ENCODE data around the gene KCNG4. TPM values are rescaled to one million over a fixed set of nuclear protein-coding genes. Genes with fewer than 3 reads are reported as not detected.

The KCNG4 gene
- polyA plus RNA-seq, 2 donors = not detected

DNA sequence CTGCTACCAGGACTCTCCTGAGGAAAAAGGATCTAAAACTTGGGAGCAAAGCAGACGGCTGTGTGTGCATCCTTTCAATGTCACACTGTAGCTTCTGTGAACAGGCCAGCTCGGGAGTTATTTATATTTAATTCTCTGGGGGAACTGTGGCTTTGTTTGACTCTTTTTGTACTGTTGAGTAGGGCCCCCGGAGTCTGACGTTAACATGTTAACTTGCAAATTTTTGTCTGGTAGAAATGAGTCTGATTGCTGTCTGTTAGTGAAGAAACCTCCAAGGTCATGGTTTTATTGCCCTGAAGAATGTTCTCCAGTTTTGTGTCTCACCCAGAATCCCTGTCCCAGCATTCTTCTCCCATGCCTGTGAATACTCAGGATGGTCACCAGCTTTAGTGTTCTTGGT is 14.2 kb upstream of the KCNG4 start:
- no peaks in the 10 kb centered on the region for H3K4me1 ChIP-seq (ENCODE audit: control insufficient read depth in 2 of 2, insufficient read depth in 2 of 2, low read length in 1 of 2)
- H3K36me3 ChIP-seq (ENCODE audit: control insufficient read depth in 2 of 2, insufficient read depth in 2 of 2, low read length in 1 of 2) = no peaks in the 10 kb centered on the region
- 47 to 57% methylated on average over 4 of the region's 4 CpGs for WGBS, 2 donors
- H3K27ac ChIP-seq (ENCODE audit: low read depth in 2 of 2, low read length in 1 of 2) = no peak overlapping the region
- peaks cover 0 to 4% of the 10 kb centered on the region in 2 donors for H3K9me3 ChIP-seq (ENCODE audit: control insufficient read depth in 2 of 2, insufficient read depth in 1 of 2, low read depth in 1 of 2, low read length in 1 of 2)
- no peaks in the 10 kb centered on the region for H3K27me3 ChIP-seq (ENCODE audit: control insufficient read depth in 1 of 2, insufficient read depth in 2 of 2, low read length in 2 of 2)
- H3K4me3 ChIP-seq (ENCODE audit: low read depth in 1 of 2, low read length in 2 of 2) = no peak overlapping the region

DNA sequence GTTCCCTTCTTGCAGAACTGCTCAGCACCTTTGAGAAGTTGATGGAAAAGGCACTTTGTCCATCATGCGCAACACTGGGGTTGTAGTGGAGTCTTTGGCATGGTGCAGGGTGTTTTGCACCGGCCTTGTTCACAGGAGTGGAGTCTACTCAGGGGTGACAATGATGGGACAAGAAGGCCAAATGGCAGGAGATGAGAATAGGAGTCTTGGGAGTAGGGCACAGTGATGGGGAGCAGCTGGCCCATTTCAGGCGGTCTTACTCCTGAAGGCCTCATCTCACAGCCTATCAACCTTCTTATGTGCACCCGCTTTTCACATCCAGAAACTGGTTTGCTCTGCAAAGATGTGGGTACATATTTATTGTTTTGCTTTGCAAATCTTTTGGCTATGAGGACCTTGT is 13.4 kb upstream of the KCNG4 start:
- Histone ChIP-seq H3K27ac (ENCODE audit: low read depth in 2 of 2, low read length in 1 of 2) (no peak overlapping the region), H3K4me3 (ENCODE audit: low read depth in 1 of 2, low read length in 2 of 2) (no peak overlapping the region), H3K4me1 (ENCODE audit: control insufficient read depth in 2 of 2, insufficient read depth in 2 of 2, low read length in 1 of 2) (no peaks in the 10 kb centered on the region), H3K27me3 (ENCODE audit: control insufficient read depth in 1 of 2, insufficient read depth in 2 of 2, low read length in 2 of 2) (no peaks in the 10 kb centered on the region), H3K9me3 (ENCODE audit: control insufficient read depth in 2 of 2, insufficient read depth in 1 of 2, low read depth in 1 of 2, low read length in 1 of 2) (no peaks in the 10 kb centered on the region), H3K36me3 (ENCODE audit: control insufficient read depth in 2 of 2, insufficient read depth in 2 of 2, low read length in 1 of 2) (no peaks in the 10 kb centered on the region)
- 73 to 74% methylated on average over 4 of the region's 4 CpGs for WGBS, 2 donors

GRCh38 chr16:84252184-84252583 is 12.4 kb upstream of the KCNG4 start:
- H3K27ac ChIP-seq (ENCODE audit: low read depth in 2 of 2, low read length in 1 of 2) = no peak overlapping the region
- no peaks in the 10 kb centered on the region for H3K36me3 ChIP-seq (ENCODE audit: control insufficient read depth in 2 of 2, insufficient read depth in 2 of 2, low read length in 1 of 2)
- no peaks in the 10 kb centered on the region for H3K9me3 ChIP-seq (ENCODE audit: control insufficient read depth in 2 of 2, insufficient read depth in 1 of 2, low read depth in 1 of 2, low read length in 1 of 2)
- no peaks in the 10 kb centered on the region for H3K27me3 ChIP-seq (ENCODE audit: control insufficient read depth in 1 of 2, insufficient read depth in 2 of 2, low read length in 2 of 2)
- H3K4me1 ChIP-seq (ENCODE audit: control insufficient read depth in 2 of 2, insufficient read depth in 2 of 2, low read length in 1 of 2) = no peaks in the 10 kb centered on the region
- no peak overlapping the region for H3K4me3 ChIP-seq (ENCODE audit: low read depth in 1 of 2, low read length in 2 of 2)
- 62 to 65% methylated on average over 7 of the region's 7 CpGs for WGBS, 2 donors

DNA sequence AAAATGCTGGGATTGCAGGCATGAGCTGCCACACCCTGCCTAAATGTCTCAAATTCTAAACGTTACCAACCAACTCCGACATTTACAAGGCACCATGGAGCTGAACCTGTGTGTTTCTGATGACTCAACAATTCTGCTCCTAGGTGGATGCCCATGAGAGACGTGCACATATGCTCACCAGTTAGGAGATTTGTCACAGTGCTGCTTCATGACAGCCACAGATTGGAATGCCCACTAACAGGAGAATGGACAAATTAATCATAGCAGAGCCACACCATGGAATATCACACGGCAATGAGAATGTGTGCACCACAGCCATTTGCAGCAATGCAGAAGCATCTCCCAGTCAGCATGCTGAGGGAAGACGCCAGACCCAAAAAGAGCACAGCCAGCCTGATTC is 8.0 kb upstream of the KCNG4 start:
- WGBS, 2 donors = 81 to 87% methylated on average over 5 of the region's 5 CpGs
- Histone ChIP-seq H3K9me3 (ENCODE audit: control insufficient read depth in 2 of 2, insufficient read depth in 1 of 2, low read depth in 1 of 2, low read length in 1 of 2) (peaks cover 0 to 5% of the 10 kb centered on the region in 2 donors), H3K27ac (ENCODE audit: low read depth in 2 of 2, low read length in 1 of 2) (no peak overlapping the region), H3K36me3 (ENCODE audit: control insufficient read depth in 2 of 2, insufficient read depth in 2 of 2, low read length in 1 of 2) (no peaks in the 10 kb centered on the region), H3K27me3 (ENCODE audit: control insufficient read depth in 1 of 2, insufficient read depth in 2 of 2, low read length in 2 of 2) (no peaks in the 10 kb centered on the region), H3K4me3 (ENCODE audit: low read depth in 1 of 2, low read length in 2 of 2) (no peak overlapping the region), H3K4me1 (ENCODE audit: control insufficient read depth in 2 of 2, insufficient read depth in 2 of 2, low read length in 1 of 2) (no peaks in the 10 kb centered on the region)

DNA sequence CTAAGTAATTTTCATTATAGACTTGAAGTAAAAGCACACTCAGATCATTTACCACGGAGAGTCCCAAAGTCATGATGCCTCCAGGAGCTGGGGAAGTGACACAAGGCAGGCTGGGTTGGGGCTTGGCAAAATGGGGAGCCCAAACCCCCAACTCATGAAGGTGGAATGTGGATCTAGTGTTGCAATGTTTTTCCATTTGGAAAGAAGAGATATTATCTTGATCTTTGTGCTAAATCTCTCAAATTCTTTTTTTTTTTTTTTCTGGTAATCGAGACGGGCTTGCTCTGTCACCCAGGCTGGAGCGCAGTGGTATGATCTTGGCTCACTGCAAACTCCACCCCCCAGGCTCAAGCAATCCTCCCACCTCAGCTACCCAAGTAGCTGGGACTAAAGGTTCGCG is 7.5 kb upstream of the KCNG4 start:
- Histone ChIP-seq H3K4me1 (ENCODE audit: control insufficient read depth in 2 of 2, insufficient read depth in 2 of 2, low read length in 1 of 2) (no peaks in the 10 kb centered on the region), H3K36me3 (ENCODE audit: control insufficient read depth in 2 of 2, insufficient read depth in 2 of 2, low read length in 1 of 2) (no peaks in the 10 kb centered on the region), H3K9me3 (ENCODE audit: control insufficient read depth in 2 of 2, insufficient read depth in 1 of 2, low read depth in 1 of 2, low read length in 1 of 2) (peaks cover 0 to 5% of the 10 kb centered on the region in 2 donors), H3K27ac (ENCODE audit: low read depth in 2 of 2, low read length in 1 of 2) (no peak overlapping the region), H3K4me3 (ENCODE audit: low read depth in 1 of 2, low read length in 2 of 2) (no peak overlapping the region), H3K27me3 (ENCODE audit: control insufficient read depth in 1 of 2, insufficient read depth in 2 of 2, low read length in 2 of 2) (no peaks in the 10 kb centered on the region)
- 89 to 92% methylated on average over 6 of the region's 6 CpGs for WGBS, 2 donors

- WGBS, 2 donors = 82 to 84% methylated on average over 5 of the region's 5 CpGs
- no peaks in the 10 kb centered on the region for H3K27me3 ChIP-seq (ENCODE audit: control insufficient read depth in 1 of 2, insufficient read depth in 2 of 2, low read length in 2 of 2)
- H3K4me1 ChIP-seq (ENCODE audit: control insufficient read depth in 2 of 2, insufficient read depth in 2 of 2, low read length in 1 of 2) = no peaks in the 10 kb centered on the region
- H3K36me3 ChIP-seq (ENCODE audit: control insufficient read depth in 2 of 2, insufficient read depth in 2 of 2, low read length in 1 of 2) = no peaks in the 10 kb centered on the region
- no peak overlapping the region for H3K4me3 ChIP-seq (ENCODE audit: low read depth in 1 of 2, low read length in 2 of 2)
- peaks cover 0 to 5% of the 10 kb centered on the region in 2 donors for H3K9me3 ChIP-seq (ENCODE audit: control insufficient read depth in 2 of 2, insufficient read depth in 1 of 2, low read depth in 1 of 2, low read length in 1 of 2)
- H3K27ac ChIP-seq (ENCODE audit: low read depth in 2 of 2, low read length in 1 of 2) = no peak overlapping the region
Observed at GRCh38 chr16:84246679-84247077, 6.9 kb upstream of the KCNG4 start.

DNA sequence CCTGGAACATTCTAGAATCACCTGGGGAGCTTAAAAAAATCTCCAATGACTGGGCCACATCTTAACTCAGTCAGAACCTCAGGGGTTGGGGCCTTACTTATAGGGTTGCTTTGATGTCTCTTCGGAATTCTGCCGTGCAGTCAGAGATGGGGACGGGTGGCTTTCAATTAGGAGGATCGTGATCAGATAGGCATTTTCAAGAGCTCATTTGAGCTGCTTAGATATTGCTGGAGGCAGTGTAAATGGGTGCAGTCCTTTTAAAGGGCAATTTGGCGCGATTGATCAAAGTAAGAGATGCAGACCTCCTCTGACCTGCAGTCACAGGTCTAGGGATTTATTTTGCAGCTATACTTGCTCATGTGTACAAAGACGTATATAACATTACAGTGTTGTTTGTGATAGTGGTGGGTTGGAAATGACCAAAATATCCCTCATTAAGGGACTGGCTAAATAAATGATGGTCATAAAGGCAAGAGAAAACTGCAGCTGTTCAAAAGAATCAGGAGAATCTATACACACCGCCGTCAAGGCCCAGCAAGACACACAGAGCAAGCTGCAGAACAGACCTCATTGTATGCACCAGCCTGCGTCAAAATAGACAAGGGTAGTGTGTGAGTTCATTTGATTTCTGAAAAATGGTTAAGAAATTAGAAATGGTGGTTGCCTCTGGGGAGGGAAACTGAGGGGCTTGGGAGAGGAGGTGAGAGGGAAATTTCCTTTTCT is 6.3 kb upstream of the KCNG4 start:
- Histone ChIP-seq H3K27me3 (ENCODE audit: control insufficient read depth in 1 of 2, insufficient read depth in 2 of 2, low read length in 2 of 2) (no peaks in the 10 kb centered on the region), H3K4me1 (ENCODE audit: control insufficient read depth in 2 of 2, insufficient read depth in 2 of 2, low read length in 1 of 2) (no peaks in the 10 kb centered on the region), H3K4me3 (ENCODE audit: low read depth in 1 of 2, low read length in 2 of 2) (no peak overlapping the region), H3K27ac (ENCODE audit: low read depth in 2 of 2, low read length in 1 of 2) (no peak overlapping the region), H3K36me3 (ENCODE audit: control insufficient read depth in 2 of 2, insufficient read depth in 2 of 2, low read length in 1 of 2) (no peaks in the 10 kb centered on the region), H3K9me3 (ENCODE audit: control insufficient read depth in 2 of 2, insufficient read depth in 1 of 2, low read depth in 1 of 2, low read length in 1 of 2) (peaks cover 0 to 5% of the 10 kb centered on the region in 2 donors)
- WGBS, 2 donors = 77 to 89% methylated on average over 10 of the region's 10 CpGs

GRCh38 chr16:84244728-84245127 is 4.9 kb upstream of the KCNG4 start:
- H3K27me3 ChIP-seq (ENCODE audit: control insufficient read depth in 1 of 2, insufficient read depth in 2 of 2, low read length in 2 of 2) = no peaks in the 10 kb centered on the region
- H3K36me3 ChIP-seq (ENCODE audit: control insufficient read depth in 2 of 2, insufficient read depth in 2 of 2, low read length in 1 of 2) = no peaks in the 10 kb centered on the region
- no peak overlapping the region for H3K4me3 ChIP-seq (ENCODE audit: low read depth in 1 of 2, low read length in 2 of 2)
- no peaks in the 10 kb centered on the region for H3K4me1 ChIP-seq (ENCODE audit: control insufficient read depth in 2 of 2, insufficient read depth in 2 of 2, low read length in 1 of 2)
- peaks cover 0 to 5% of the 10 kb centered on the region in 2 donors for H3K9me3 ChIP-seq (ENCODE audit: control insufficient read depth in 2 of 2, insufficient read depth in 1 of 2, low read depth in 1 of 2, low read length in 1 of 2)
- 95 to 97% methylated on average over 2 of the region's 2 CpGs for WGBS, 2 donors
- no peak overlapping the region for H3K27ac ChIP-seq (ENCODE audit: low read depth in 2 of 2, low read length in 1 of 2)

DNA sequence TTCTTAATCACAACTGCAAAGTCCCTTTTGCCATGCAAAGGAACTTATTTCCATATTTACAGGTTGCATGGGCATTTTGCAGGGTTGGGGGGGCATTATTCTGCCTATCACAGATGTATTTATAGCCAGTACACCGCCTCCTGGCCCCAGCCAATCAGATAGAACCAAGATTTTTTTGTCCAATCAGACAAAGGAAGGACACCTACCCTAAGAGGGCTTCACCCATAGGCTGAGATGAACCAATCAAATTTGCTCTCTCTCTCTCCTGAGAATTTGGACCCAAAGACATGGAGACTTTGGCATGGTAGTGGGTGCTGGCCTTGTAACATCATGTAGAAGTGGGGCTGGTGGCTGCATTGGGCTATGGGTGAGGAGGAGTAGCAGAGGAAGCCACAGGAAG is 3.9 kb upstream of the KCNG4 start:
- WGBS, 2 donors = 86 to 89% methylated on average over 1 of the region's 1 CpG
- Histone ChIP-seq H3K4me1 (ENCODE audit: control insufficient read depth in 2 of 2, insufficient read depth in 2 of 2, low read length in 1 of 2) (no peaks in the 10 kb centered on the region), H3K27ac (ENCODE audit: low read depth in 2 of 2, low read length in 1 of 2) (no peak overlapping the region), H3K36me3 (ENCODE audit: control insufficient read depth in 2 of 2, insufficient read depth in 2 of 2, low read length in 1 of 2) (no peaks in the 10 kb centered on the region), H3K9me3 (ENCODE audit: control insufficient read depth in 2 of 2, insufficient read depth in 1 of 2, low read depth in 1 of 2, low read length in 1 of 2) (peaks cover 0 to 5% of the 10 kb centered on the region in 2 donors), H3K27me3 (ENCODE audit: control insufficient read depth in 1 of 2, insufficient read depth in 2 of 2, low read length in 2 of 2) (no peaks in the 10 kb centered on the region), H3K4me3 (ENCODE audit: low read depth in 1 of 2, low read length in 2 of 2) (no peak overlapping the region)

DNA sequence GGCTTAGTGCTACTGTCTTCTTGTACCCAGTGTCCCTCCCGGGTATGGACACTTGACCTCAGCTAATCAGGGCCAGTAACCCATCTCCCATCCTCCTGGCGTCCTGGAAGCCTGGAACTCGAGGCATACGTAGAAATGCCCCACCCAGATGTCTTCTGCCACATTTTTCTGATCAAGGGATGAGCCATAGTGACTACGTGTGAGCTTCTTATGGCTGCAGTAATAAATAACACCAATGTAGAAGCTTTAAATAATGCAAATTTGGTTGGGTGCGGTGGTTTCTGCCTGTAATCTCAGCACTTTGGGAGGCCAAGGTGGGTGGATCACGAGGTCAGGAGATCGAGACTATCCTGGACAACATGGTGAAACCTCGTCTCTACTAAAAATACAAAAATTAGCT is 3.0 kb upstream of the KCNG4 start:
- WGBS, 2 donors = 82 to 83% methylated on average over 9 of the region's 9 CpGs
- Histone ChIP-seq H3K36me3 (ENCODE audit: control insufficient read depth in 2 of 2, insufficient read depth in 2 of 2, low read length in 1 of 2) (no peaks in the 10 kb centered on the region), H3K27me3 (ENCODE audit: control insufficient read depth in 1 of 2, insufficient read depth in 2 of 2, low read length in 2 of 2) (no peaks in the 10 kb centered on the region), H3K4me1 (ENCODE audit: control insufficient read depth in 2 of 2, insufficient read depth in 2 of 2, low read length in 1 of 2) (no peaks in the 10 kb centered on the region), H3K4me3 (ENCODE audit: low read depth in 1 of 2, low read length in 2 of 2) (no peak overlapping the region), H3K9me3 (ENCODE audit: control insufficient read depth in 2 of 2, insufficient read depth in 1 of 2, low read depth in 1 of 2, low read length in 1 of 2) (peaks cover 0 to 5% of the 10 kb centered on the region in 2 donors), H3K27ac (ENCODE audit: low read depth in 2 of 2, low read length in 1 of 2) (no peak overlapping the region)

Data from esophagus (tissue), 2 donors.